Panc1 (cell line): ENCODE results near the gene KLF16. TPM values are rescaled to one million over a fixed set of nuclear protein-coding genes. Genes with fewer than 3 reads are reported as not detected.
A peak's percentile ranks its signal among the peaks of the same experiment; 100 is the strongest.
"Not testable (repeated sequence)": the region's sequence is repeated elsewhere in the genome, so short reads cannot be mapped to it uniquely, and the experiment has no call there.

Experiments
- ATAC-seq: fragments of 200-7000 bp; cut with Tn5 transposase; 2 replicates; pipeline ENCODE4 v1.9.1; 2020; ENCODE audit warnings: mild to moderate bottlenecking, moderate library complexity
- BruUV-seq: library from RNA; stranded (reverse); fragments of 400-500 nt; replicated peaks from 2 replicates; lab custom pipeline; 2021; lab: Mats Ljungman, UMichigan
- CTCF ChIA-PET: fragments of 300-600 bp; sonication (Branson Sonifier 250); formaldehyde crosslinking; loops from one replicate; lab custom pipeline; 2022; ENCODE audit warnings: antibody characterized with exemption; lab: Charles Lee
- POLR2A ChIA-PET: fragments of 300-600 bp; sonication (Branson Sonifier 250); formaldehyde crosslinking; loops from one replicate; lab custom pipeline; 2022; ENCODE audit warnings: antibody characterized with exemption; lab: Charles Lee
- DNase-seq: peaks from one replicate; pipeline ENCODE4 v3.0.0-alpha.2; 2010; ENCODE audit warnings: low read depth, low spot score
- H3K27ac ChIP-seq: 2 replicates; pipeline ENCODE4 v1.5.1; 2011; ENCODE audit warnings: mild to moderate bottlenecking, low read length, inconsistent platforms
- H3K27me3 ChIP-seq: fragments of 200-500 bp; sonication (Bioruptor generic); 2 replicates; pipeline ENCODE4 v1.6.0; 2014; ENCODE audit warnings: low read length, inconsistent platforms; ENCODE audit not compliant: control insufficient read depth, insufficient read depth
- H3K36me3 ChIP-seq: fragments of 200-500 bp; sonication (Bioruptor generic); 2 replicates; pipeline ENCODE4 v1.5.1; 2014; ENCODE audit warnings: inconsistent platforms, mild to moderate bottlenecking, low read length, moderate library complexity; ENCODE audit not compliant: control insufficient read depth, insufficient read depth
- H3K4me1 ChIP-seq: 2 replicates; pipeline ENCODE4 v1.5.1; 2011; ENCODE audit warnings: inconsistent platforms, mild to moderate bottlenecking, low read length, moderate library complexity; ENCODE audit not compliant: control insufficient read depth, insufficient read depth
- H3K4me3 ChIP-seq, 2 experiments: 2 replicates each; pipeline ENCODE4 v1.5.1; 2011 to 2012; ENCODE audit warnings: low read depth in 2 of 2, low read length in 2 of 2, mild to moderate bottlenecking in 2 of 2, inconsistent platforms in 1 of 2, moderate library complexity in 1 of 2
- H3K9me3 ChIP-seq: fragments of 200-500 bp; sonication (Bioruptor generic); 2 replicates; pipeline ENCODE4 v1.5.1; 2014; ENCODE audit warnings: low read depth, mild to moderate bottlenecking, inconsistent platforms, low read length, moderate library complexity; ENCODE audit not compliant: control insufficient read depth, insufficient read depth
- CTCF ChIP-seq: fragments of 450-650 bp; IDR thresholded peaks from 2 replicates; pipeline ENCODE4 v1.5.1; 2017; ENCODE audit warnings: mild to moderate bottlenecking
- POLR2AphosphoS5 ChIP-seq: IDR thresholded peaks from 2 replicates; pipeline ENCODE4 v1.6.1; 2012; ENCODE audit warnings: mild to moderate bottlenecking, low read depth, low read length, moderate library complexity
- REST ChIP-seq, 2 experiments: IDR thresholded peaks; 2 replicates each; pipeline ENCODE4 v1.6.1; 2011 to 2012; ENCODE audit warnings: low read depth in 2 of 2, control low read depth in 1 of 2, low read length in 1 of 2, mild to moderate bottlenecking in 1 of 2, moderate library complexity in 1 of 2; ENCODE audit not compliant: insufficient read depth in 1 of 2
- SIN3A ChIP-seq: IDR thresholded peaks from 2 replicates; pipeline ENCODE4 v1.6.1; 2012; ENCODE audit warnings: low read depth, mild to moderate bottlenecking, low read length, moderate library complexity, borderline replicate concordance; ENCODE audit not compliant: insufficient read depth
- TCF7L2 ChIP-seq: IDR thresholded peaks from 2 replicates; pipeline ENCODE4 v1.6.1; 2011; ENCODE audit warnings: mild to moderate bottlenecking, low read depth, low read length, inconsistent platforms
- in situ Hi-C: cut with HindIII; loops from 2 replicates; pipeline ENCODE4 v1.10.0; 2016; ENCODE audit warnings: low sequenced_read_pairs, low pct_unique_long_range_greater_than_20kb
- intact Hi-C: fragments of 100-400 bp; cut with micrococcal nuclease; formaldehyde crosslinking; loops from one replicate; pipeline ENCODE4 v1.10.0; 2022; ENCODE audit not compliant: unreplicated experiment
- total RNA-seq: library from RNA; stranded (reverse); gene quantifications from one replicate; pipeline ENCODE4 v1.2.1, GENCODE V29; 2021; ENCODE audit not compliant: unreplicated experiment

KLF16 gene
- total RNA-seq, 1 experiment from 2014 or later = 79.3 TPM

GRCh38 chr19:1888385-1888784, 25.0 kb upstream of the KLF16 start:
- no peak overlapping the region for H3K27ac ChIP-seq
- peaks cover 4% of the 10 kb centered on the region; the same call in 1 of the 2 replicates for H3K36me3 ChIP-seq
- ATAC-seq = no peak
- intact Hi-C loops = no loop called here
- no peak for DNase-seq
- CTCF ChIA-PET = no interaction called here
- peaks cover 10% of the 10 kb centered on the region for H3K4me1 ChIP-seq
- H3K27me3 ChIP-seq = no peaks in the 10 kb centered on the region
- POLR2A ChIA-PET = no interaction called here
- no peak overlapping the region for H3K4me3 ChIP-seq
- BruUV-seq = no TSS peak
- H3K9me3 ChIP-seq = no peaks in the 10 kb centered on the region
- in situ Hi-C loops = no loop called here
- TF ChIP-seq TCF7L2 (no peak), SIN3A (no peak), CTCF (no peak), REST (IDR thresholded peaks at IDR 0.05; ENCODE audit: insufficient read depth in 1 of 2, low read depth in 2 of 2, low read length in 1 of 2) (no peak), POLR2AphosphoS5 (no peak)

- H3K36me3 ChIP-seq, POLR2A ChIA-PET, DNase-seq, BruUV-seq, H3K27me3 ChIP-seq, H3K27ac ChIP-seq, intact Hi-C loops, in situ Hi-C loops, H3K4me3 ChIP-seq, CTCF ChIA-PET, ATAC-seq, H3K9me3 ChIP-seq: not testable (repeated sequence)
- H3K4me1 ChIP-seq = peaks cover 22% of the 10 kb centered on the region
These were observed 23.0 kb upstream of the KLF16 start for GRCh38 chr19:1886360-1886759.

- BruUV-seq, intact Hi-C loops, DNase-seq, H3K9me3 ChIP-seq, POLR2A ChIA-PET, H3K27me3 ChIP-seq, in situ Hi-C loops, H3K36me3 ChIP-seq: not testable (repeated sequence)
- CTCF ChIA-PET = interaction anchor here (0.6 to 0.8 kb wide), 2 partner anchors 9 to 1213 kb away, joined by 4 to 6 read pairs; no protein-coding TSS in a partner anchor
- H3K4me3 ChIP-seq = peak within 1 kb of the TSS; percentile 76 to 82
- peak within 1 kb of the TSS; percentile 77 for H3K27ac ChIP-seq
- H3K4me1 ChIP-seq = peaks cover 22% of the 10 kb centered on the region
- ATAC-seq = peak; percentile 98
These were observed 22.2 kb upstream of the KLF16 start, which contains the start of gene ABHD17A for GRCh38 chr19:1885398-1886119. TSS of gene ABHD17A (minus strand) at chr19:1885496. CDS start at chr19:1881566, 3,930 bp downstream.
